GM21737 (cell line): Measurements from ENCODE around the gene TNFRSF18.

Experiments used
- ATAC-seq: cut with Tn5 transposase; IDR thresholded peaks from one replicate; pipeline ENCODE4 v1.9.1; 2021; ENCODE audit warnings: mild to moderate bottlenecking, moderate library complexity; ENCODE audit not compliant: unreplicated experiment

TNFRSF18 gene

GRCh38 chr1:1228596-1229321 is 22.4 kb upstream of the TNFRSF18 start:
- no peak for ATAC-seq

DNA sequence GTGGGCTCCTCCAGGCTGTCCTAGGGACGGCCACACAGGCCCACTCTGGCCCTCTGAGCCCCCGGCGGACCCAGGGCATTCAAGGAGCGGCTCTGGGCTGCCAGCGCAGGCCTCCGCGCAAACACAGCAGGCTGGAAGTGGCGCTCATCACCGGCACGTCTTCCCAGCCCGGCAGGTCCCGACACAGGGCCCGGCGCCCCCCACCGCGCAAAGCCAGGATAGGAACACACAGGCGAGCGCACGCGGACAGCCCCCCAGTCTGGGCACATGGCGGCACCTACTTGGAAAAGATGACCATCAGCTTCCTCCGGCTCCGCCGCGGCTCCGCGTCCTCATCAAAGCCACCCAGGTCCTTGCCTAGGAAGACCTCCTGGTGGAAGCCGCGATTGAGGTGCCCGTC is 21.8 kb upstream of the TNFRSF18 start:
- no peak for ATAC-seq

DNA sequence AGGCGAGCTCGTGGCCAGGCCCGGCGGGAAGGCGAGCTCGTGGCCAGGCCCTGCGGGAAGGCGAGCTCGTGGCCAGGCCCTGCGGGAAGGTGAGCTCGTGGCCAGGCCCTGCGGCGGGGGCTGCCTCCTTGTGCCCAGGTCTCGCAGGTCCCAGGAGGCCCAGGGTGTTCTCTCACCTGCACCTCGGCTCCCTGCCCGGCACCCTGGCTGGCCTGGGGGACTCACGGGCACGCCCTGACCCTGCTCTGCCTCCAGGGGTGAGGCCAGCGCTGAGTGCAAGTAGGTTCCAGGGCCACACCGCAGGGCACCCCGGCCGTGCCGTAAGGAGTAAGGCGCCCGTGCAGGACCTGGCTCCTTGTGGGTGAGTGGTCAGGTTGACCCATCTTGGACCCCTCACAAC is 21.0 kb upstream of the TNFRSF18 start:
- no peak for ATAC-seq

- no peak for ATAC-seq
These were observed 20.4 kb upstream of the TNFRSF18 start for GRCh38 chr1:1226566-1227362.

GRCh38 chr1:1225913-1226312 is 19.5 kb upstream of the TNFRSF18 start:
- no peak for ATAC-seq

GRCh38 chr1:1225238-1225845 is 18.9 kb upstream of the TNFRSF18 start:
- ATAC-seq = no peak

- ATAC-seq = no peak
These were observed 17.5 kb upstream of the TNFRSF18 start for GRCh38 chr1:1223891-1224290.

GRCh38 chr1:1223321-1223720 is 16.9 kb upstream of the TNFRSF18 start:
- no peak for ATAC-seq

GRCh38 chr1:1222575-1223225 is 16.3 kb upstream of the TNFRSF18 start:
- ATAC-seq = no peak

DNA sequence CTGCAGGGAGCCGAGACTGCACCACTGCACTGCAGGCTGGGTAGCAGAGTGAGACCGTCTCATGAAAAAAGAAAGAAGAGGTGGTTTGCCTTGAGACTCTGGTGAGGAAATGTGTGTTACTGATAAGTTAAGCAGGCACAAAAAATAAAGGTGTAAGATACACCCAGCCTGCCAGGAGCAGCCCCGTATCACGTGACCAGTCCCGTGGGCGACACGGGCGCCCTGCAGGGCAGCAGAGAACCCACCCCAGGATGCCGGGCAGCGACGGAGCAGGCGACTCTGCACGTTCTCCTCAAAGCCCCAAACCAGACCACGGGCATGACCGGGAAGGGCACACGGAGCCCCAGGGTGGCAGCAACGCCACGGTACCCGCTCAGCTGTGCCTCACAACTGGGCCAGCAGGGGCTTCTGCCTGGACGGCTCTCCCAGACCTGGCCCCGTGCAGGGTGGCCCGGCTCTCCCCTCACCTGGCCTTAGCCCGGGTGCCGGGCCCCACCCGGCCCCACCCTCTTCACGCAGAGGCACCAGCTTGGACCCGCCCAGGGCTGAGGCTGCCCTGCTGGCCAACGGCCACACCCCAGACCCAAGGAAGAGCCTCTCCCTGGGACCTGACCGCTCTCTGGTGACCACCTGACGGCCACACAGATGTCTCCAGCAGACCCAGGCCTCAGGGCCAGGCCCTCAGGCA is 15.6 kb upstream of the TNFRSF18 start:
- ATAC-seq = no peak

- ATAC-seq = no peak
These were observed 13.8 kb upstream of the TNFRSF18 start for GRCh38 chr1:1220197-1220596.

- no peak for ATAC-seq
These were observed 12.9 kb upstream of the TNFRSF18 start for GRCh38 chr1:1219341-1219740.

DNA sequence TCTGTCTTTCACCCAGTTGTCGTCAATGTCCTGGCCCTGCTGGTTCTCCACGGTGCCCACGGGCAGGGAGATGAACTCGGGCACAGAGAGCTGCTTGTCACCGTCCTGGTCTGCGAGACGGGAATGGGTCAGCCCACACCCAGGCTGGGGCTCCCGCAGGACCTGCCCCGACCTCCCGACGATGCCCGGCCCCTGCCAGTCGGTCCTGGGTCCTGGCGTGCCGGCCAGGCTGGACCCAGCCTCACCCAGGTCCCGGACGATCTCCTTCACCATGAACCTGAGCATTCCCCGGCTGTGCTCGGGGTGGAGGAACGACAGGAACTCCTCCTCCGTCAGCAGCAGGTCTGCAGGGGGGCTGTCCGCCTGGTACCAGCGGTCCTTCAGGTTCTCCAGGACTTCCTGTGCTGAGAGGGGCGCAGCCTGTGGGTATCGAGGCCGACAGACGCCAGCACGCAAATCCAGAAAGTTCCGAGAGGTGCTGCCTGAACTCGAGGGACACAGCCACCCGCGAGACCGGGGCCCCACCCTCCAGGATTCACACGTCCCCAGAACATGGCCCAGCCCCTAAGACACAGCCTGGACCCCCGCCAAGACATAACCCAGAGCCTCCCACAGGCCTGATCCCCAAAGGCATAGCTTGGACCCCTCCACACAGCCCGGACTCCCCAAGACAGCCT is 12.3 kb upstream of the TNFRSF18 start:
- ATAC-seq = no peak

GRCh38 chr1:1217621-1218523 is 11.5 kb upstream of the TNFRSF18 start:
- no peak for ATAC-seq

GRCh38 chr1:1216770-1217620 is 10.6 kb upstream of the TNFRSF18 start:
- no peak for ATAC-seq

GRCh38 chr1:1215881-1216605 is 9.7 kb upstream of the TNFRSF18 start:
- no peak for ATAC-seq

GRCh38 chr1:1215080-1215676 is 8.8 kb upstream of the TNFRSF18 start:
- ATAC-seq = no peak
